ENCODE results near the gene PLEKHH2. TPM values are rescaled to one million over a fixed set of nuclear protein-coding genes. Genes with fewer than 3 reads are reported as not detected.

PLEKHH2 gene
- total and polyA plus RNA-seq, 2 of the 13 experiments (the other 11 are each of a cell fraction or from before 2014, with no cell fraction given) = 1.1 to 3.0 TPM

GRCh38 chr2:43715300-43716098 is 78.4 kb downstream of the PLEKHH2 start:
- no TSS peak for BruUV-seq (replicated peaks)
- no peak for TF ChIP-seq SOX5 (CRISPR knock-in tag; IDR thresholded peaks at IDR 0.05; ENCODE audit: borderline replicate concordance)
- no peak for TF ChIP-seq FOXO1 (CRISPR knock-in tag; IDR thresholded peaks at IDR 0.05)
- no peak for TF ChIP-seq ZNF644 (CRISPR knock-in tag; IDR thresholded peaks at IDR 0.05; ENCODE audit: low read depth)
- no peak for TF ChIP-seq ZNF841 (CRISPR knock-in tag; IDR thresholded peaks at IDR 0.05; ENCODE audit: borderline replicate concordance)
- TF ChIP-seq ZNF792 (CRISPR knock-in tag; IDR thresholded peaks at IDR 0.05) = no peak
- TF ChIP-seq ZBTB21 (CRISPR knock-in tag; IDR thresholded peaks at IDR 0.05) = no peak
- no peak for TF ChIP-seq HNF1B (CRISPR knock-in tag; IDR thresholded peaks at IDR 0.05)
- TF ChIP-seq ATF2 (CRISPR knock-in tag; IDR thresholded peaks at IDR 0.05) = no peak
- TF ChIP-seq FIP1L1 (IDR thresholded peaks at IDR 0.05; ENCODE audit: borderline replicate concordance, insufficient read depth, low read depth, low read length) = no peak
- no peak for TF ChIP-seq KDM3A (CRISPR knock-in tag; IDR thresholded peaks at IDR 0.05; ENCODE audit: low read depth)
- no peak for TF ChIP-seq ZNF451 (CRISPR knock-in tag; IDR thresholded peaks at IDR 0.05)
- TF ChIP-seq ZNF569 (CRISPR knock-in tag; IDR thresholded peaks at IDR 0.05; ENCODE audit: borderline replicate concordance) = no peak
- no peak for TF ChIP-seq NR3C1 (CRISPR knock-in tag; IDR thresholded peaks at IDR 0.05)
- no peak for TF ChIP-seq SCMH1 (CRISPR knock-in tag; IDR thresholded peaks at IDR 0.05; ENCODE audit: borderline replicate concordance)
- TF ChIP-seq NFIC (IDR thresholded peaks at IDR 0.05; ENCODE audit: low read length) = no peak
- TF ChIP-seq PHF21A (CRISPR knock-in tag; IDR thresholded peaks at IDR 0.05) = no peak
- no peak for TF ChIP-seq CERS6 (CRISPR knock-in tag; IDR thresholded peaks at IDR 0.05)
- Histone ChIP-seq H3K36me3 (replicated peaks in 1 of 2; ENCODE audit: control insufficient read depth in 1 of 2, insufficient read depth in 2 of 2, low read length in 2 of 2) (no peaks in the 10 kb centered on the region), H3K79me2 (ENCODE audit: insufficient read depth, low read length) (no peaks in the 10 kb centered on the region), H3K4me1 (ENCODE audit: insufficient read depth, low read length) (no peaks in the 10 kb centered on the region), H3K4me2 (ENCODE audit: low read depth, low read length) (no peak overlapping the region), H3K9ac (ENCODE audit: insufficient read depth, low read depth, low read length) (no peak overlapping the region), H3K27ac (ENCODE audit: extremely low read length, insufficient read depth, low read length) (no peak overlapping the region), H4K20me1 (ENCODE audit: insufficient read depth, low read length) (no peaks in the 10 kb centered on the region), H3K9me3 (ENCODE audit: low read length) (no peaks in the 10 kb centered on the region), H2AFZ (ENCODE audit: low read length) (no peak overlapping the region), H3K4me3 (replicated peaks in 1 of 3; ENCODE audit: insufficient read depth in 1 of 3, low read depth in 2 of 3, low read length in 3 of 3) (no peak overlapping the region), H3K27me3 (ENCODE audit: control insufficient read depth in 1 of 2, insufficient read depth in 2 of 2, low read length in 2 of 2) (no peaks in the 10 kb centered on the region)
- 60% methylated on average over 4 of the region's 4 CpGs for WGBS (ENCODE audit: low lambda C conversion rate)
- intact Hi-C loops (cut with micrococcal nuclease; ENCODE audit: unreplicated experiment) (no loop called here), in situ Hi-C loops (cut with HindIII; ENCODE audit: extremely low pct_ligation_motif_present, low pct_unique_long_range_greater_than_20kb) (no loop called here)
- DNase-seq (ENCODE audit: low spot score) = no peak
- ChIA-PET POLR2A (interaction anchor here (0.8 kb wide), 1 partner anchor 120 kb away, joined by 3 read pairs; the partner anchor contains the start of gene THADA), CTCF (ENCODE audit: low intra/inter-chr PET ratio, low total read pairs) (no interaction called here)
- FAIRE-seq = no peak
- ATAC-seq = no peak
